Fibroblast of lung (primary cell): ENCODE data around the gene TREML2. TPM values are rescaled to one million over a fixed set of nuclear protein-coding genes. Genes with fewer than 3 reads are reported as not detected.

ENCODE experiments used
- DNase-seq, 2 donors: peaks; one replicate each; pipeline versions ENCODE4 v3.0.0 to v3.0.0-alpha.2; 2010; ENCODE audit warnings: low read depth in 2 of 2
- H2AFZ ChIP-seq: 2 replicates; pipeline ENCODE4 v1.5.1; 2012; ENCODE audit warnings: low read length, control low read depth, inconsistent platforms
- H3K27ac ChIP-seq: 2 replicates; pipeline ENCODE4 v1.5.1; 2011; ENCODE audit warnings: low read length, control low read depth; ENCODE audit not compliant: insufficient read depth
- H3K27me3 ChIP-seq: 2 replicates; pipeline ENCODE4 v1.5.1; 2011; ENCODE audit warnings: mild to moderate bottlenecking, low read length; ENCODE audit not compliant: control insufficient read depth, insufficient read depth
- H3K36me3 ChIP-seq: 2 replicates; pipeline ENCODE4 v1.5.1; 2011; ENCODE audit warnings: low read length; ENCODE audit not compliant: control insufficient read depth, insufficient read depth
- H3K4me1 ChIP-seq: 2 replicates; pipeline ENCODE4 v1.5.1; 2011; ENCODE audit warnings: low read length; ENCODE audit not compliant: control insufficient read depth, insufficient read depth; ENCODE audit errors: extremely low read depth
- H3K4me2 ChIP-seq: 2 replicates; pipeline ENCODE4 v1.5.1; 2011; ENCODE audit warnings: low read length, control low read depth; ENCODE audit not compliant: insufficient read depth; ENCODE audit errors: extremely low read depth
- H3K4me3 ChIP-seq, 4 experiments: fragments of 200-600 bp in 1 of 4; sonication (generic) in 1 of 4; replicated peaks in 1 of 4; 2 replicates each; pipeline ENCODE4 v1.5.1; 2011 to 2016; ENCODE audit warnings: low read length in 4 of 4, low read depth in 3 of 4, mild to moderate bottlenecking in 3 of 4, control low read depth in 2 of 4, inconsistent platforms in 1 of 4, mixed read lengths in 1 of 4; ENCODE audit not compliant: insufficient read depth in 1 of 4; ENCODE audit errors: control extremely low read depth in 1 of 4
- H3K79me2 ChIP-seq: 2 replicates; pipeline ENCODE4 v1.5.1; 2012; ENCODE audit warnings: mild to moderate bottlenecking, low read length, inconsistent platforms; ENCODE audit not compliant: control insufficient read depth, insufficient read depth
- H3K9ac ChIP-seq: 2 replicates; pipeline ENCODE4 v1.5.1; 2011; ENCODE audit warnings: mild to moderate bottlenecking, low read length, control low read depth; ENCODE audit not compliant: insufficient read depth
- H3K9me3 ChIP-seq: 2 replicates; pipeline ENCODE4 v1.5.1; 2012; ENCODE audit warnings: low read depth, low read length; ENCODE audit not compliant: control insufficient read depth, insufficient read depth
- H4K20me1 ChIP-seq: 2 replicates; pipeline ENCODE4 v1.5.1; 2011; ENCODE audit warnings: low read length; ENCODE audit not compliant: control insufficient read depth, insufficient read depth; ENCODE audit errors: extremely low read depth
- CTCF ChIP-seq, 2 donors: IDR thresholded peaks in 1 of 2; conservative IDR thresholded peaks in 1 of 2; 1 replicate in 1 of 2; 2 replicates in 1 of 2; pipeline ENCODE4 v1.5.1; 2011 to 2012; ENCODE audit warnings: low read length in 2 of 2, control low read depth in 1 of 2, inconsistent platforms in 1 of 2, low read depth in 1 of 2, mild to moderate bottlenecking in 1 of 2
- EZH2 ChIP-seq: IDR thresholded peaks from 2 replicates; pipeline ENCODE4 v1.5.1; 2012; ENCODE audit warnings: low read length, control low read depth, mild to moderate bottlenecking; ENCODE audit errors: missing control alignments
- polyA plus RNA-seq, 2 donors: library from polyadenylated mRNA; depleted of rRNA in 1 of 2; stranded (reverse) in 1 of 2; unstranded in 1 of 2; fragments of >200 nt; gene quantifications; 2 replicates each; pipeline ENCODE4 v1.2.1, GENCODE V29; 2011 to 2012; ENCODE audit warnings: missing spikeins in 1 of 2
- total RNA-seq: library from RNA; depleted of rRNA; stranded (reverse); fragments of >200 nt; gene quantifications from 2 replicates; pipeline ENCODE4 v1.2.1, GENCODE V29; 2014

TREML2 gene
- total and polyA plus RNA-seq, 2 donors (not counting 1 experiment from before 2014, with no cell fraction given), result not detected

GRCh38 chr6:41237128-41237527 lies 36.2 kb upstream of the TREML2 start:
- TF ChIP-seq CTCF (conservative IDR thresholded peaks at IDR 0.05 in 1 of 2, IDR thresholded peaks at IDR 0.05 in 1 of 2; ENCODE audit: low read depth in 1 of 2, low read length in 2 of 2), result no peak
- TF ChIP-seq EZH2, result no peak
- no peaks in the 10 kb centered on the region for H3K4me1 ChIP-seq
- no peaks in the 10 kb centered on the region for H3K36me3 ChIP-seq
- no peak overlapping the region for H3K4me3 ChIP-seq
- H3K27me3 ChIP-seq, result peaks cover 3% of the 10 kb centered on the region
- H2AFZ ChIP-seq, result no peak overlapping the region
- no peak for DNase-seq
- no peak overlapping the region for H3K9ac ChIP-seq
- H3K27ac ChIP-seq, result no peak overlapping the region
- H3K79me2 ChIP-seq, result no peaks in the 10 kb centered on the region
- H4K20me1 ChIP-seq, result no peaks in the 10 kb centered on the region
- no peak overlapping the region for H3K4me2 ChIP-seq
- H3K9me3 ChIP-seq, result no peaks in the 10 kb centered on the region

GRCh38 chr6:41236276-41236675 lies 35.3 kb upstream of the TREML2 start:
- Histone ChIP-seq H3K27me3 (peaks cover 3% of the 10 kb centered on the region), H3K79me2 (no peaks in the 10 kb centered on the region), H3K9me3 (no peaks in the 10 kb centered on the region), H3K4me2 (no peak overlapping the region), H3K4me3 (no peak overlapping the region), H3K9ac (no peak overlapping the region), H3K4me1 (no peaks in the 10 kb centered on the region), H3K27ac (no peak overlapping the region), H2AFZ (no peak overlapping the region), H4K20me1 (no peaks in the 10 kb centered on the region), H3K36me3 (no peaks in the 10 kb centered on the region)
- DNase-seq, result no peak
- TF ChIP-seq CTCF (conservative IDR thresholded peaks at IDR 0.05 in 1 of 2, IDR thresholded peaks at IDR 0.05 in 1 of 2; ENCODE audit: low read depth in 1 of 2, low read length in 2 of 2) (no peak), EZH2 (no peak)

- H3K9me3 ChIP-seq, result no peaks in the 10 kb centered on the region
- H3K36me3 ChIP-seq, result no peaks in the 10 kb centered on the region
- H3K79me2 ChIP-seq, result no peaks in the 10 kb centered on the region
- no peak overlapping the region for H2AFZ ChIP-seq
- no peaks in the 10 kb centered on the region for H3K27me3 ChIP-seq
- no peak overlapping the region for H3K4me3 ChIP-seq
- TF ChIP-seq CTCF (conservative IDR thresholded peaks at IDR 0.05 in 1 of 2, IDR thresholded peaks at IDR 0.05 in 1 of 2; ENCODE audit: low read depth in 1 of 2, low read length in 2 of 2) (no peak), EZH2 (no peak)
- no peak overlapping the region for H3K4me2 ChIP-seq
- H4K20me1 ChIP-seq, result no peaks in the 10 kb centered on the region
- H3K27ac ChIP-seq, result no peak overlapping the region
- no peak for DNase-seq
- no peaks in the 10 kb centered on the region for H3K4me1 ChIP-seq
- no peak overlapping the region for H3K9ac ChIP-seq
These were observed 31.7 kb upstream of the TREML2 start for GRCh38 chr6:41232667-41233066.
